HEK293 (cell line): ENCODE measurements around the gene GIT1.

ENCODE experiments used
- CTCF ChIA-PET: fragments of 350-600 bp; formaldehyde crosslinking; extraction: SDS; loops from one replicate; lab custom pipeline; 2021; ENCODE audit warnings: antibody characterized with exemption; lab: Yijun Ruan, JAX
- POLR2A ChIA-PET: fragments of 300-600 bp; formaldehyde crosslinking; extraction: SDS; loops from one replicate; lab custom pipeline; 2020; ENCODE audit warnings: antibody characterized with exemption, inconsistent platforms; lab: Yijun Ruan, JAX
- H3K27ac ChIP-seq: fragments of 200-500 bp; sonication (Bioruptor generic); 2 replicates; pipeline ENCODE4 v1.5.1; 2014; ENCODE audit warnings: low read depth, low read length, control low read depth, inconsistent platforms; ENCODE audit errors: extremely low read depth
- H3K36me3 ChIP-seq, 2 experiments: fragments of 200-500 bp in 1 of 2; sonication (Bioruptor generic) in 1 of 2; 1 replicate in 1 of 2; 2 replicates in 1 of 2; pipeline ENCODE4 v1.5.1; 2014 to 2017; ENCODE audit warnings: inconsistent platforms in 2 of 2, low read length in 2 of 2; ENCODE audit not compliant: control insufficient read depth in 2 of 2, insufficient read depth in 1 of 2
- H3K4me1 ChIP-seq: fragments of 200-500 bp; sonication (Bioruptor generic); 2 replicates; pipeline ENCODE4 v1.5.1; 2014; ENCODE audit warnings: mild to moderate bottlenecking, low read length, inconsistent platforms; ENCODE audit not compliant: control insufficient read depth, insufficient read depth
- H3K4me3 ChIP-seq: 2 replicates; pipeline ENCODE4 v1.5.1; 2011; ENCODE audit warnings: low read depth, mild to moderate bottlenecking, control low read depth, low read length, moderate library complexity
- H3K9me3 ChIP-seq: fragments of 200-500 bp; sonication (Bioruptor generic); 2 replicates; pipeline ENCODE4 v1.5.1; 2014; ENCODE audit warnings: low read depth, low read length, inconsistent platforms; ENCODE audit not compliant: control insufficient read depth, insufficient read depth
- BCL11A ChIP-seq: fragments of 450-650 bp; formaldehyde crosslinking; IDR thresholded peaks from 2 replicates; pipeline ENCODE4 v1.5.1; 2016; ENCODE audit warnings: low read depth, missing biosample characterization, missing genetic modification characterization
- EGR2 ChIP-seq: fragments of 450-650 bp; formaldehyde crosslinking; IDR thresholded peaks from 2 replicates; pipeline ENCODE4 v1.5.1; 2016; ENCODE audit warnings: low read depth, missing biosample characterization, missing genetic modification characterization
- GLIS2 ChIP-seq: fragments of 450-650 bp; formaldehyde crosslinking; IDR thresholded peaks from 2 replicates; pipeline ENCODE4 v1.5.1; 2016; ENCODE audit warnings: missing biosample characterization, missing genetic modification characterization
- KLF17 ChIP-seq: fragments of 450-650 bp; formaldehyde crosslinking; IDR thresholded peaks from 2 replicates; pipeline ENCODE4 v1.5.1; 2016; ENCODE audit warnings: missing biosample characterization, missing genetic modification characterization
- TRIM28 ChIP-seq: IDR thresholded peaks from 2 replicates; pipeline ENCODE4 v1.6.1; 2011; ENCODE audit warnings: low read length, control low read depth, borderline replicate concordance
- ZBTB20 ChIP-seq: fragments of 450-650 bp; formaldehyde crosslinking; IDR thresholded peaks from 2 replicates; pipeline ENCODE4 v1.5.1; 2016; ENCODE audit warnings: missing biosample characterization, missing genetic modification characterization
- ZFHX2 ChIP-seq: fragments of 450-650 bp; formaldehyde crosslinking; conservative IDR thresholded peaks from 2 replicates; pipeline ENCODE4 v1.5.1; 2016; ENCODE audit warnings: missing biosample characterization, missing genetic modification characterization
- ZIC2 ChIP-seq: fragments of 450-650 bp; formaldehyde crosslinking; IDR thresholded peaks from 2 replicates; pipeline ENCODE4 v1.5.1; 2016; ENCODE audit warnings: missing biosample characterization, missing genetic modification characterization
- ZNF148 ChIP-seq: fragments of 450-650 bp; formaldehyde crosslinking; IDR thresholded peaks from 2 replicates; pipeline ENCODE4 v1.5.0; 2017; ENCODE audit warnings: missing biosample characterization, missing genetic modification characterization, borderline replicate concordance
- ZNF391 ChIP-seq: fragments of 450-650 bp; formaldehyde crosslinking; IDR thresholded peaks from 2 replicates; pipeline ENCODE4 v1.5.1; 2016; ENCODE audit warnings: low read depth, missing biosample characterization, missing genetic modification characterization, borderline replicate concordance
- ZNF549 ChIP-seq: fragments of 450-650 bp; IDR thresholded peaks from 2 replicates; pipeline ENCODE4 v1.5.1; 2018; ENCODE audit warnings: missing biosample characterization, missing genetic modification characterization, mild to moderate bottlenecking, inconsistent platforms, moderate library complexity
- ZNF571 ChIP-seq: fragments of 450-650 bp; formaldehyde crosslinking; IDR thresholded peaks from 2 replicates; pipeline ENCODE4 v1.5.0; 2017; ENCODE audit warnings: missing biosample characterization, missing genetic modification characterization
- ZNF585B ChIP-seq: fragments of 450-650 bp; formaldehyde crosslinking; IDR thresholded peaks from 2 replicates; pipeline ENCODE4 v1.5.1; 2016; ENCODE audit warnings: missing biosample characterization, missing genetic modification characterization
- ZNF623 ChIP-seq: fragments of 450-650 bp; formaldehyde crosslinking; IDR thresholded peaks from 2 replicates; pipeline ENCODE4 v1.5.1; 2016; ENCODE audit warnings: missing biosample characterization, missing genetic modification characterization
- ZNF677 ChIP-seq: fragments of 450-650 bp; IDR thresholded peaks from 2 replicates; pipeline ENCODE4 v1.5.0; 2018; ENCODE audit warnings: missing biosample characterization, mild to moderate bottlenecking, missing genetic modification characterization, moderate library complexity
- ZNF837 ChIP-seq: fragments of 450-650 bp; formaldehyde crosslinking; IDR thresholded peaks from 2 replicates; pipeline ENCODE4 v1.5.1; 2016; ENCODE audit warnings: missing biosample characterization, missing genetic modification characterization
- ZSCAN16 ChIP-seq: fragments of 450-650 bp; formaldehyde crosslinking; IDR thresholded peaks from 2 replicates; pipeline ENCODE4 v1.5.1; 2016; ENCODE audit warnings: missing biosample characterization, missing genetic modification characterization
- TF ChIP-seq, protein P1 (sequence below): fragments of 450-650 bp; formaldehyde crosslinking; IDR thresholded peaks from 2 replicates; pipeline ENCODE4 v1.5.1; 2017; ENCODE audit warnings: missing biosample characterization, missing genetic modification characterization
- TF ChIP-seq, protein P2 (sequence below): fragments of 450-650 bp; formaldehyde crosslinking; IDR thresholded peaks from 2 replicates; pipeline ENCODE4 v1.5.1; 2016; ENCODE audit warnings: missing biosample characterization, missing genetic modification characterization

The GIT1 gene

GRCh38 chr17:29575511-29576213 lies 13.8 kb downstream of the GIT1 start (continued):
- TF ChIP-seq ZNF549 (no peak), ZBTB20 (tag by site-specific recombination) (no peak), ZNF148 (no peak), ZNF677 (tag by site-specific recombination) (no peak)

DNA sequence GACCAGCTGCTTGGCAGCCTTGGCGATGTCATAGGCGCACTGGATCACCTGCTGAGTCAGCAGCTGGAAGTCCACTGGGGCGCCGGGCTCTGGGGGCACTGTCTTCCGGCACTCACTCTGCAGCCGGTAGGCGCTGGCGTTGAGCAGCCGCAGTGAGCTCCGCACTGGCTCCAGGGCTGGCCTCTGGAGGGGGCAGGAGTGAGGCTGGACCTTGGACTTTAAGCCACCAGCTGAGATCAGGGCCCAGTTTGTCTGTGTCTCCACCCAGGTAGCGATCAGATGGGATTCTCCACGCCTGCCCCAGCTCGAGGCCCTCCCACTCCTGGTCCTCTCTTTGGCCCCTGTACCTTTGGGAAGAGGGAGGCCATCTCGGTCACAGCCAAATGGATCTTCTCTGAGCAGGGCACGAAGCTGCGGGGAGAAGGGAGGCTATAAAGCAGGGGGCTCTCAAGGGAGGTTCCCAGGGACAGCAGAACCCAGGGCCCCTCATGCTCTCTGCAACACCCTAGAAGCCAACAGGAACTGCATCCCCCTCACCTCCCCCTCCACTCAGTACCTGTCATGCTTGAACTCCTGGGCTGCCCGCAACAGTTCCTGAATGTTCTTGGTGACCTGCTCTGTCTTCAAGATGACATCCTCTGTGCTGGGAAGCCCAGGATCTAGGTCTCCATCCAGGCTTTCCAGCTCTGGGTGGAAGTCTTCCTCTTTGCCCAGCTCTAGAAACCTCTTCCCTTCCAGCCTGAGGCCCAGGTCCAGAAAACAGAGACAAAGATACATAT lies 14.5 kb downstream of the GIT1 start:
- Histone ChIP-seq H3K4me1 (no peaks in the 10 kb centered on the region), H3K4me3 (no peak overlapping the region), H3K9me3 (no peaks in the 10 kb centered on the region), H3K27ac (no peak overlapping the region), H3K36me3 (peaks cover 9 to 91% of the 10 kb centered on the region in 2 experiments)
- TF ChIP-seq ZNF585B (tag by site-specific recombination) (no peak), KLF17 (tag by site-specific recombination) (no peak), ZNF571 (tag by site-specific recombination) (no peak), ZIC2 (tag by site-specific recombination) (peak; percentile 49), BCL11A (tag by site-specific recombination) (no peak)
- CTCF ChIA-PET, result interaction anchor here (0.6 to 1.0 kb wide), 5 partner anchors 65 to 285 kb away, joined by 3 to 6 read pairs (median 3); no protein-coding TSS in a partner anchor
- POLR2A ChIA-PET, result interaction anchor here (0.5 to 2.7 kb wide), 6 partner anchors 10 to 268 kb away, joined by 3 to 11 read pairs (median 4); partner anchors contain the start of gene ANKRD13B

GRCh38 chr17:29573871-29574731 lies 15.3 kb downstream of the GIT1 start:
- Histone ChIP-seq H3K36me3 (peaks cover 3 to 83% of the 10 kb centered on the region in 2 experiments), H3K27ac (0 out of 2 replicates have a peak overlapping the region, but pooled peaks have one; percentile 9), H3K9me3 (no peaks in the 10 kb centered on the region), H3K4me3 (no peak overlapping the region), H3K4me1 (peaks cover 5% of the 10 kb centered on the region)
- CTCF ChIA-PET, result interaction anchor here (0.5 to 4.9 kb wide), 7 partner anchors 8 to 286 kb away, joined by 3 to 31 read pairs (median 3); partner anchors contain the start of gene ANKRD13B
- POLR2A ChIA-PET, result interaction anchor here (0.7 to 2.7 kb wide), 4 partner anchors 11 to 204 kb away, joined by 3 to 11 read pairs (median 4); partner anchors contain the start of gene ANKRD13B
- TF ChIP-seq, protein P1, sequence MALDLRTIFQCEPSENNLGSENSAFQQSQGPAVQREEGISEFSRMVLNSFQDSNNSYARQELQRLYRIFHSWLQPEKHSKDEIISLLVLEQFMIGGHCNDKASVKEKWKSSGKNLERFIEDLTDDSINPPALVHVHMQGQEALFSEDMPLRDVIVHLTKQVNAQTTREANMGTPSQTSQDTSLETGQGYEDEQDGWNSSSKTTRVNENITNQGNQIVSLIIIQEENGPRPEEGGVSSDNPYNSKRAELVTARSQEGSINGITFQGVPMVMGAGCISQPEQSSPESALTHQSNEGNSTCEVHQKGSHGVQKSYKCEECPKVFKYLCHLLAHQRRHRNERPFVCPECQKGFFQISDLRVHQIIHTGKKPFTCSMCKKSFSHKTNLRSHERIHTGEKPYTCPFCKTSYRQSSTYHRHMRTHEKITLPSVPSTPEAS (tag by site-specific recombination), result no peak
- TF ChIP-seq ZNF623 (tag by site-specific recombination), result no peak
- TF ChIP-seq GLIS2 (tag by site-specific recombination), result peak; percentile 45; the same call in 1 of the 2 replicates
- TF ChIP-seq EGR2 (tag by site-specific recombination), result 0 out of 2 replicates have a peak, but pooled peaks have one; percentile 18
- TF ChIP-seq ZNF837, result no peak
- TF ChIP-seq TRIM28, result no peak
- peak; percentile 49; the same call in 1 of the 2 replicates for TF ChIP-seq ZFHX2 (tag by site-specific recombination)
- TF ChIP-seq, protein P2, sequence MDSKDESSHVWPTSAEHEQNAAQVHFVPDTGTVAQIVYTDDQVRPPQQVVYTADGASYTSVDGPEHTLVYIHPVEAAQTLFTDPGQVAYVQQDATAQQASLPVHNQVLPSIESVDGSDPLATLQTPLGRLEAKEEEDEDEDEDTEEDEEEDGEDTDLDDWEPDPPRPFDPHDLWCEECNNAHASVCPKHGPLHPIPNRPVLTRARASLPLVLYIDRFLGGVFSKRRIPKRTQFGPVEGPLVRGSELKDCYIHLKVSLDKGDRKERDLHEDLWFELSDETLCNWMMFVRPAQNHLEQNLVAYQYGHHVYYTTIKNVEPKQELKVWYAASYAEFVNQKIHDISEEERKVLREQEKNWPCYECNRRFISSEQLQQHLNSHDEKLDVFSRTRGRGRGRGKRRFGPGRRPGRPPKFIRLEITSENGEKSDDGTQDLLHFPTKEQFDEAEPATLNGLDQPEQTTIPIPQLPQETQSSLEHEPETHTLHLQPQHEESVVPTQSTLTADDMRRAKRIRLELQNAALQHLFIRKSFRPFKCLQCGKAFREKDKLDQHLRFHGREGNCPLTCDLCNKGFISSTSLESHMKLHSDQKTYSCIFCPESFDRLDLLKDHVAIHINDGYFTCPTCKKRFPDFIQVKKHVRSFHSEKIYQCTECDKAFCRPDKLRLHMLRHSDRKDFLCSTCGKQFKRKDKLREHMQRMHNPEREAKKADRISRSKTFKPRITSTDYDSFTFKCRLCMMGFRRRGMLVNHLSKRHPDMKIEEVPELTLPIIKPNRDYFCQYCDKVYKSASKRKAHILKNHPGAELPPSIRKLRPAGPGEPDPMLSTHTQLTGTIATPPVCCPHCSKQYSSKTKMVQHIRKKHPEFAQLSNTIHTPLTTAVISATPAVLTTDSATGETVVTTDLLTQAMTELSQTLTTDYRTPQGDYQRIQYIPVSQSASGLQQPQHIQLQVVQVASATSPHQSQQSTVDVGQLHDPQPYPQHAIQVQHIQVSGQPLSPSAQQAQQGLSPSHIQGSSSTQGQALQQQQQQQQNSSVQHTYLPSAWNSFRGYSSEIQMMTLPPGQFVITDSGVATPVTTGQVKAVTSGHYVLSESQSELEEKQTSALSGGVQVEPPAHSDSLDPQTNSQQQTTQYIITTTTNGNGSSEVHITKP (tag by site-specific recombination), result 0 out of 2 replicates have a peak, but pooled peaks have one; percentile 25
- no peak for TF ChIP-seq ZSCAN16 (tag by site-specific recombination)
- TF ChIP-seq ZNF391 (tag by site-specific recombination), result no peak
